B cell (primary cell): Measurements from ENCODE around the gene NOMO2. TPM values are rescaled to one million over a fixed set of nuclear protein-coding genes. Genes with fewer than 3 reads are reported as not detected.
A peak's percentile ranks its signal among the peaks of the same experiment; 100 is the strongest.
"Not testable (repeated sequence)": the region's sequence is repeated elsewhere in the genome, so short reads cannot be mapped to it uniquely, and the experiment has no call there.

ENCODE experiments used
- ATAC-seq: fragments of 200-7000 bp; cut with Tn5 transposase; one replicate; pipeline ENCODE4 v1.10.0; 2021; ENCODE audit warnings: low read depth, mild to moderate bottlenecking, moderate number of reproducible peaks, moderate library complexity
- CTCF ChIA-PET: fragments of 350-600 bp; sonication (Branson Sonifier 250); formaldehyde crosslinking; loops from one replicate; lab custom pipeline; 2021; ENCODE audit warnings: antibody characterized with exemption, inconsistent platforms; lab: Charles Lee
- POLR2A ChIA-PET: fragments of 350-600 bp; sonication (Branson Sonifier 250); formaldehyde crosslinking; loops from one replicate; lab custom pipeline; 2021; ENCODE audit warnings: antibody characterized with exemption; lab: Charles Lee
- DNase-seq: peaks from one replicate; pipeline ENCODE4 v3.0.0; 2013
- H2AFZ ChIP-seq: 2 replicates; pipeline ENCODE4 v1.6.1; 2012; ENCODE audit warnings: mild to moderate bottlenecking, low read depth, low read length; ENCODE audit not compliant: insufficient read depth, poor library complexity, severe bottlenecking
- H3K27ac ChIP-seq, 2 donors: 1 replicate in 1 of 2; 2 replicates in 1 of 2; pipeline ENCODE4 v1.5.1; 2012 to 2013; ENCODE audit warnings: low read length in 2 of 2, mild to moderate bottlenecking in 2 of 2, moderate library complexity in 1 of 2
- H3K27me3 ChIP-seq, 4 experiments: fragments of 200-600 bp in 1 of 4; sonication (generic) in 1 of 4; replicated peaks in 1 of 4; 1 replicate in 2 of 4; 2 replicates in 2 of 4; pipeline versions ENCODE4 v1.6.1 to v1.7.0; 2013 to 2016; ENCODE audit warnings: low read length in 3 of 4, mild to moderate bottlenecking in 2 of 4, mixed read lengths in 1 of 4, moderate library complexity in 1 of 4; ENCODE audit not compliant: insufficient read depth in 4 of 4, control insufficient read depth in 3 of 4; ENCODE audit errors: control extremely low read depth in 1 of 4
- H3K36me3 ChIP-seq, 2 experiments: replicated peaks in 1 of 2; 1 replicate in 1 of 2; 2 replicates in 1 of 2; pipeline versions ENCODE4 v1.6.1 to v1.7.1; 2013; ENCODE audit warnings: low read length in 1 of 2; ENCODE audit not compliant: insufficient read depth in 2 of 2, control insufficient read depth in 1 of 2; ENCODE audit errors: control extremely low read depth in 1 of 2, extremely low read depth in 1 of 2
- H3K4me1 ChIP-seq, 2 donors: fragments of 200-600 bp in 1 of 2; sonication (generic) in 1 of 2; 1 replicate in 1 of 2; 2 replicates in 1 of 2; pipeline versions ENCODE4 v1.5.1 to v1.6.1; 2013 to 2017; ENCODE audit warnings: low read length in 2 of 2; ENCODE audit not compliant: control insufficient read depth in 2 of 2, insufficient read depth in 2 of 2
- H3K4me2 ChIP-seq: replicated peaks from 2 replicates; pipeline ENCODE3; 2012; ENCODE audit warnings: mild to moderate bottlenecking, low read depth, low read length; ENCODE audit not compliant: poor library complexity, severe bottlenecking
- H3K4me3 ChIP-seq, 5 experiments: fragments of 200-600 bp in 1 of 5; sonication (generic) in 1 of 5; 1 replicate in 3 of 5; 2 replicates in 2 of 5; pipeline versions ENCODE4 v1.5.1 to v1.7.0; 2011 to 2016; ENCODE audit warnings: low read length in 4 of 5, mild to moderate bottlenecking in 4 of 5, low read depth in 2 of 5, control low read depth in 1 of 5, moderate library complexity in 1 of 5; ENCODE audit not compliant: insufficient read depth in 1 of 5; ENCODE audit errors: control extremely low read depth in 1 of 5, extremely low read depth in 1 of 5
- H3K79me2 ChIP-seq: fragments of 200-600 bp; sonication (generic); one replicate; pipeline ENCODE4 v1.6.0; 2016; ENCODE audit warnings: low read length; ENCODE audit not compliant: control insufficient read depth, insufficient read depth
- H3K9ac ChIP-seq: fragments of 200-600 bp; sonication (generic); 2 replicates; pipeline ENCODE4 v1.6.1; 2017; ENCODE audit warnings: mild to moderate bottlenecking, low read length, moderate library complexity
- H3K9me3 ChIP-seq, 3 donors: one replicate each; pipeline versions ENCODE4 v1.6.1 to v1.7.1; 2013; ENCODE audit warnings: low read length in 2 of 3; ENCODE audit not compliant: control insufficient read depth in 2 of 3, insufficient read depth in 1 of 3; ENCODE audit errors: control extremely low read depth in 1 of 3
- H4K20me1 ChIP-seq: 2 replicates; pipeline ENCODE4 v1.6.0; 2012; ENCODE audit warnings: mild to moderate bottlenecking, low read length; ENCODE audit not compliant: insufficient read depth, control insufficient read depth, poor library complexity, severe bottlenecking
- H3K27ac Mint-ChIP-seq: one replicate; pipeline ENCODE4 v1.8.0; 2021; ENCODE audit warnings: mixed read lengths
- H3K27me3 Mint-ChIP-seq: one replicate; pipeline ENCODE4 v1.8.0; 2021; ENCODE audit warnings: mixed read lengths
- H3K4me1 Mint-ChIP-seq: one replicate; pipeline ENCODE4 v1.8.0; 2021; ENCODE audit warnings: mixed read lengths
- H3K4me3 Mint-ChIP-seq: one replicate; pipeline ENCODE4 v1.8.0; 2021; ENCODE audit warnings: mixed read lengths
- H3K9me3 Mint-ChIP-seq: one replicate; pipeline ENCODE4 v1.8.0; 2022; ENCODE audit warnings: mixed read lengths; ENCODE audit not compliant: insufficient read depth
- WGBS: methylation state at CpG from one replicate; pipeline ENCODE4 v1.1.5; 2013; ENCODE audit warnings: missing lambda C conversion rate; ENCODE audit not compliant: insufficient coverage; 5-methylcytosine and 5-hydroxymethylcytosine counted together
- intact Hi-C: fragments of 100-400 bp; cut with micrococcal nuclease; formaldehyde crosslinking; loops from one replicate; pipeline ENCODE4 v1.10.0; 2022
- polyA minus RNA-seq: library from RNA; depleted of rRNA, polyadenylated mRNA; stranded (reverse); fragments of >200 nt; gene quantifications from 2 replicates; pipeline ENCODE4 v1.2.3, GENCODE V29; 2012
- polyA plus RNA-seq: library from polyadenylated mRNA; depleted of rRNA; stranded (reverse); fragments of >200 nt; gene quantifications from 2 replicates; pipeline ENCODE4 v1.2.3, GENCODE V29; 2012
- total RNA-seq, 2 donors: library from RNA; stranded (reverse); fragments of 120-200 nt in 1 of 2; gene quantifications; 1 replicate in 1 of 2; 2 replicates in 1 of 2; pipeline versions ENCODE4 v1.2.3 to v1.2.4, GENCODE V29; 2013 to 2022

NOMO2 gene
- 41.2 and 44.2 TPM in 2 replicates for total RNA-seq
- 42.7 TPM for total RNA-seq (2013)
- 47.2 and 50.8 TPM in 2 replicates for polyA plus RNA-seq
- polyA minus RNA-seq: 33.7 and 36.7 TPM in 2 replicates

- H3K27me3 Mint-ChIP-seq, CTCF ChIA-PET, H3K27me3 ChIP-seq, intact Hi-C loops, H3K9me3 ChIP-seq, H4K20me1 ChIP-seq, H3K27ac ChIP-seq, H3K36me3 ChIP-seq, H3K9me3 Mint-ChIP-seq, H3K79me2 ChIP-seq, H3K4me1 ChIP-seq, POLR2A ChIA-PET, H3K4me1 Mint-ChIP-seq, H3K4me2 ChIP-seq: not testable (repeated sequence)
- 1% methylated on average over 14 of the region's 66 CpGs for WGBS
- H3K27ac Mint-ChIP-seq: peak within 1 kb of the TSS; percentile 75
- peak within 1 kb of the TSS; percentile 37 for H3K9ac ChIP-seq
- peak within 1 kb of the TSS; percentile 72 for H3K4me3 Mint-ChIP-seq
- H2AFZ ChIP-seq: peak within 1 kb of the TSS; percentile 70
- DNase-seq: peak; percentile 59
- peak; percentile 97 for ATAC-seq
- peak within 1 kb of the TSS in 4 of 5 experiments; percentile 29 to 54 (median 38) for H3K4me3 ChIP-seq
These were observed at the start of gene NOMO2 for GRCh38 chr16:18561727-18562314. Gene NOMO2 (minus strand): TSS chr16:18562097. CDS start chr16:18562040, 57 bp downstream.

- H3K4me3 Mint-ChIP-seq, POLR2A ChIA-PET, H3K9me3 ChIP-seq, intact Hi-C loops, H4K20me1 ChIP-seq, H3K9ac ChIP-seq, H3K36me3 ChIP-seq, H2AFZ ChIP-seq, H3K9me3 Mint-ChIP-seq, H3K4me1 Mint-ChIP-seq, H3K4me2 ChIP-seq, H3K27me3 Mint-ChIP-seq, CTCF ChIA-PET, H3K4me3 ChIP-seq, H3K27ac Mint-ChIP-seq, ATAC-seq, H3K27ac ChIP-seq, H3K4me1 ChIP-seq, H3K79me2 ChIP-seq, DNase-seq, H3K27me3 ChIP-seq: not testable (repeated sequence)
- WGBS: no CpG with 5 or more reads among the region's 4 CpGs
These were observed 48.4 kb upstream of the NOMO2 start for GRCh38 chr16:18610147-18610803.

- H4K20me1 ChIP-seq, H3K27ac ChIP-seq, H3K4me3 ChIP-seq, POLR2A ChIA-PET, H3K79me2 ChIP-seq, intact Hi-C loops, ATAC-seq, H3K9me3 ChIP-seq, H3K9ac ChIP-seq, H3K4me1 Mint-ChIP-seq, H2AFZ ChIP-seq, H3K36me3 ChIP-seq, H3K4me2 ChIP-seq, H3K4me3 Mint-ChIP-seq, H3K4me1 ChIP-seq, H3K27ac Mint-ChIP-seq, CTCF ChIA-PET, H3K9me3 Mint-ChIP-seq, H3K27me3 Mint-ChIP-seq, DNase-seq, H3K27me3 ChIP-seq: not testable (repeated sequence)
- no CpG with 5 or more reads among the region's 6 CpGs for WGBS
These were observed 46.4 kb upstream of the NOMO2 start for GRCh38 chr16:18608271-18608670.
